Forelimb muscle (tissue), 1 donor: ENCODE measurements around the gene PTEN. TPM values are rescaled to one million over a fixed set of nuclear protein-coding genes. Genes with fewer than 3 reads are reported as not detected.

ENCODE experiments used
- DNase-seq: peaks from one replicate; pipeline ENCODE4 v3.0.0-alpha.2; 2013; ENCODE audit warnings: low read depth
- polyA plus RNA-seq: library from polyadenylated mRNA; unstranded; fragments of 120-200 nt; gene quantifications from one replicate; pipeline ENCODE4 v1.2.1, GENCODE V29; 2013; ENCODE audit not compliant: insufficient read length

PTEN gene
- polyA plus RNA-seq, 1 donor: 39.0 TPM

DNA sequence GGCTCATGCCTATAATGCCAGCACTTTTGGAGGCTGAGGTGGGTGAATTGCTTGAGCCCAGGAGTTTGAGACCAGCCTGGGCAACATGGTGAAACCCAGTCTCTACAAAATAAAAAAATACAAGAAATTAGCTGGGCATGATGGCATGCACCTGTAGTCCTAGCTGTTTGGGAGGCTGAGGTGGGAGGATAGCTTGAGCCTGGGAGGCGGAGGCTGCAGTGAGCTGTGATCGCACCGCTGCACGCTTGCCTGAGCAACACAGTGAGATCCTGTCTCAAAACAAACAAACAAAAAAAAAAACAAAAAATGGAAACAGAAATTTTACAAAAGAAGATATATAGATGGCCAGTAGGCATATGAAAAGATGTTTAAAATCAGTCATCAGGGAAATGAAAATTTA is 57.1 kb downstream of the PTEN start:
- no peak for DNase-seq

- DNase-seq: no peak
These were observed 58.7 kb downstream of the PTEN start for GRCh38 chr10:87921931-87922688.

GRCh38 chr10:87923233-87923632 is 59.8 kb downstream of the PTEN start:
- no peak for DNase-seq

DNA sequence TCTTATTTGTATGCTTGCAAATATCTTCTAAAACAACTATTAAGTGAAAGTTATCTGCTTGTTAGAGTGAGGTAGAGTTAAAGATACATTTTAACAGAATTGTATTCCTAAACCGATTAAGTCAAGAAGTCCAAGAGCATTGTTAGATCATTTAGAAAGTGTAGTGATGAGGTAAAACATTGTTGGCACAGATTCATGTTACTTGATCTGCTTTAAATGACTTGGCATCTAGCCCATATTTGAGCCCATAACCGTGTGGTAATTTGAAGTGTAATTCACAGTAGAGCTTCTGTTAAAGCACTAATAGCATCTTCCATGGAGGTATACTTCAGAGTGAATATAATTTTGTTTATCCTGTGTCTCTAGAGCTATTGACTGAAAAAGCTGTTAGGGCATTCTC is 62.1 kb downstream of the PTEN start:
- DNase-seq: no peak

GRCh38 chr10:87927091-87927490 is 63.7 kb downstream of the PTEN start:
- DNase-seq: no peak

- no peak for DNase-seq
These were observed 65.6 kb downstream of the PTEN start for GRCh38 chr10:87928996-87929395.

DNA sequence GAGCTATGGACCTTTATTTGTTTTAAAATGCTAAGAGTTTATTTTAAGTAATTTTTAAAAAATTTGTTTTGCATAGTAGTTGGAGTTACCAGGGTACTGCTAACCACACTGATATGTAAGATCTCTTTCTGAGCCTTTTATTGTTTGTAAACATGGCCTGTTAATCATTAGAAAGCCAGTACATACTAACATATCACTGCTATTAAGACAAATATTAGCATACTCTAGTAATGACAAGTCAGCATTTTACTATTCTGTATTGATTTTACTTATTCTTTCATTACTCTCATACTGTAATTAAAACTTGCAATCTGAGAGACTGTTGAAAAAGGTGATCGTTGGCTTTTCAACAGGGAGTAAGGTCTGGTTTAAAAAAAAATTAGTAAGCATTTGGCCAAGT is 66.7 kb downstream of the PTEN start:
- DNase-seq: no peak

DNA sequence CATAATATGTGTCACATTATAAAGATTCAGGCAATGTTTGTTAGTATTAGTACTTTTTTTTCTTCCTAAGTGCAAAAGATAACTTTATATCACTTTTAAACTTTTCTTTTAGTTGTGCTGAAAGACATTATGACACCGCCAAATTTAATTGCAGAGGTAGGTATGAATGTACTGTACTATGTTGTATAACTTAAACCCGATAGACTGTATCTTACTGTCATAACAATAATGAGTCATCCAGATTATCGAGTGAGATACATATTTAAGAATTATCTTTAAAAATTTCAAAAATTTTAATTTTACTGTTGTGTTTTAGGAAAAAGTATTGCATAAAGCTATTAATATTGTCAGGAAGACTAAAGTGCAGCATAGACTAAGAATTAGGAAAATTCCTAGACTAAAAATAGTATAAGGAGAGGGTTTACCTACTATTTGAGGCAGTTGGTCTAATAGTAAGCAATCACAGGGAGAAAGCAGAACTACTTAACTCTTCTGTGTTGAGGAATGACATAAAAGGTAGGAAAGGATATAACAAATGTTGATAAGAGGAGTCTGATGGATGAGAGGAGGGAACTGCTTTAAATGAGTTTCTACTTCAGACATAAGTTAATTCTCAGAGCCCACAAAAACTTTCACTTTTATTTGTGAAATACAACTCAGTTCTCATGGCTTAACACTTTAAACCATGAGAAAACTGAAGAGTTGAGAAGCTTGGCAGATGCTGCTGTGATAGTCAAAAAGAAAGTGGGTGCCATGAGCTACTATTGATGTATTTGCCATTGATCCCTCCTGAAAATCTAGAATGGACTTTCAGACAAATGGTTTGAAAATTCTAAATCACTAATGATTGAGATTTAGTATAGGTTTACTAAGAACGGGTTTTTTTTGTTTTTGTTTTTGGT is 67.8 kb downstream of the PTEN start:
- DNase-seq: no peak

GRCh38 chr10:87931836-87932230 is 68.4 kb downstream of the PTEN start:
- no peak for DNase-seq

DNA sequence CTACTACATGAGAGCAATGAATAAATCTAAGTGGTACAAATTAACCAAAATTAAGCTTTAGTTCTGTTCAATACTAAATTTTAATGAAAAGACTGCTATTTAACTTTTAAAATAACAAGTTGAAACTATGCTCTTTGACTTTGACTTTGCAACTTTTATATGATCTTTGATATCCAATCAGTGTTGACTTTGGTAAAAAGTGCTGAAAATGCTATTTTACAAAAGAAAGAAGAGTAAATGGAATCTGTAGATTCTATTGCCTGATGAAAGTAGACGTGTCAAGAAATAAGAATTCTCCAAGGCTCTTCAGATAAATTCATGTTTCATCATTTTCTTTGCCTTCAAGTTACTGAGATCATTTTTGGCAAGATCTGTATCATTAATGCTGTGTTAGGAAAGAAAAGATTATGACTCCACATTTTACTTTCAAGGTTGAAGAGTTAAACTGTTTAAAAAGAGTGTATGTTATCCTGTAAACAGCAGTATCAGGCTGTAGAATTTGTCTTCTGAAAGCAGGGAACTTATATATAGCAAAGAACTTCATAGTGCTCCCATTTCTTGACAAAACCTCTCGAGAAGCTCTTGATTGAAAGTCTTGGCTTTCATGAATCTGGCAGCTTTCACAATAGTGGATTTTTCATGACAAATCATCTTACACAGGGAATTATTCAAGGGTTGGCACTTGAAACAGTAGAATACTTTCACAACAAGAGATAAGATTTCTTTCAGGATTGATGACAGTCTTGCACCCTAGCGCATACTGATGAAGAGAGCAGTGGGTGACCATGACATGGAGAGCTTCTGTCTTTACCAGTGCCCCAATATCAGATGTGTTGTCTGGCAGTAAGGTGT is 72.1 kb downstream of the PTEN start:
- no peak for DNase-seq

- DNase-seq: no peak
These were observed 76.8 kb downstream of the PTEN start for GRCh38 chr10:87940210-87940609.

DNA sequence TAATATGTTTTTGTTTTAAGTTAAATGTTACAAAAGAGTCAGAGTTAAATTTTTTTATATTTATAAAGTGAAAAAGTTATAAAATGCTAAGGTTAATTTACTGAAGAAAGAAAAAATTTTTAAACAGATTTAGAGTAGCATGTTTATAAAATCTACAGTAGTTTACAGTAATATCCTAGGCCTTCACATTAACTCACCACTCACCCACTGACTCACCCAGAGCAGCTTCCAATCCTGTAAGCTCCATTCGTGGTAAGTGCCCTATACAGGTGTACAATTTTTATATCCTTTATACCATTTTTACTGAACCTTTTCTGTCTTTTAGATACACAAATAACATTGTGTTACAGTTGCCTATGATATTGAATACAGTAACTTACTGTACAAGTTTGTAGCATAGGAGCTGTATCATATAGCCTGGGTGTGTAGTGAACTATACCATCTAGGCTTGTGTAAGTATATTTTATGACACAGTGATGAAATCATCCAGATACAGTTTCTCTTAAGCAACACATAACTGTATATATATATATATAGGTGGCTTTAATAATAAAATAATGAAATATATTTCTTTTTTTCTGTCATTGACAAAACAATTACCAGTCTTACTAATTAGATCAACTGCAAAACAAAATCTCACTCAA is 79.6 kb downstream of the PTEN start:
- DNase-seq: no peak

DNA sequence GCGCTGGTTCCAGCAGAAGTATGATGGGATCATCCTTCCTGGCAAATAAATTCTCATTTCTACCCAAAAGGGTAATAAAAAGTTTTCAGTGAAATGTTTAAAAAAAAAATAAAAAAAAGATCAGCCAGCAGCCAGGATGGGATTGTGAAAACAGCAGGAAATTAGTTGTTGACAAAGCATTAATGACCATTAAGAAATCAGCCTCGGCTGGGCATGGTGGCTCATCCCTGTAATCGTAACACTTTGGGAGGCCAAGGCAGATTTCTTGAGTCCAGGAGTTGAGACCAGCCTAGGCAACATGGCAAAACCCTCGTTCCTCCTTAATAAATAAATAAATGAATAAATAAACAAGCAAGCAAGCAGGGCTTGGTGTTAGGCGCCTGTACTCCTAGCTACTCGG is 82.6 kb downstream of the PTEN start:
- no peak for DNase-seq

DNA sequence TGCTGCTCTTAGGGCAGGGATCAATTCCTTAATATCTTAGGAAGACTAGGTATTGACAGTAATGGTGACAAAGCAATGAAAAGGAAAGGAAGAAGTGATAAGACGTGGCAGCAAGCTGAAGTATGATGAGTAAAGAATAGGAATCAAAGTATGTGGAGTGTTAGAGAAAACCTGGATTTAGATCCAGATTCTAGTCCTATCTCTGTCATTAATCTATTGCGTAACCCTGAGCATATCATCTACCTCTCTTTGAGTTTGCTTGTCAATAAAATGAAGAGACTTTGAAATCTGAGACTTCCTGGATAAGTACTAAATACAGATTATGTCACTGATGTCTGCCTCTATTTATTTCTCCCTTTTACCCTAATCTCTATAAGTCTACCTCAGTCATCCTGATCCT is 89.2 kb downstream of the PTEN start:
- no peak for DNase-seq

GRCh38 chr10:87956055-87956454 is 92.6 kb downstream of the PTEN start:
- DNase-seq: no peak

DNA sequence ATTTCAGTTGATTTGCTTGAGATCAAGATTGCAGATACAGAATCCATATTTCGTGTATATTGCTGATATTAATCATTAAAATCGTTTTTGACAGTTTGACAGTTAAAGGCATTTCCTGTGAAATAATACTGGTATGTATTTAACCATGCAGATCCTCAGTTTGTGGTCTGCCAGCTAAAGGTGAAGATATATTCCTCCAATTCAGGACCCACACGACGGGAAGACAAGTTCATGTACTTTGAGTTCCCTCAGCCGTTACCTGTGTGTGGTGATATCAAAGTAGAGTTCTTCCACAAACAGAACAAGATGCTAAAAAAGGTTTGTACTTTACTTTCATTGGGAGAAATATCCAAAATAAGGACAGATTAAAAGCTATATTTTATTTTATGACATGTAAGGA is 94.3 kb downstream of the PTEN start:
- no peak for DNase-seq

GRCh38 chr10:87960230-87960629 is 96.8 kb downstream of the PTEN start:
- DNase-seq: no peak

DNA sequence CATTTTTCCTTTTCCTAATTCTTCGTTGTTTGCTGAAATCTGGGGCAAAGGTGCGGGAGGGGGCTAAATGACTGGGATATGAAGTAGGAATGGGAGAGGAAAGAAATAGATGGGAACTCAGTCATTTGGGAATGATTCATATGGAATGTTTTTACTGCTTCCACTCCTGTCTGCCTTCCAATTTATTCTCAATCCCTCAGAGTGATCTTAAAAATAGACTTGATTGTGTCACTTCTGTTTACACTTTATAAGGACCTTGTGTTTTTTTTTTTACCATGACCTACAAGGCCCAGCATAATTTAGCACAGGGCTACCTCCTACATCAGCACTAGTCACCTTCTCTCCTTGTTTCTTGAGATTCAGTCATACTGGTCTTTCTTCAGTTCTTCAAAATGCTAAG is 97.9 kb downstream of the PTEN start:
- DNase-seq: no peak

DNA sequence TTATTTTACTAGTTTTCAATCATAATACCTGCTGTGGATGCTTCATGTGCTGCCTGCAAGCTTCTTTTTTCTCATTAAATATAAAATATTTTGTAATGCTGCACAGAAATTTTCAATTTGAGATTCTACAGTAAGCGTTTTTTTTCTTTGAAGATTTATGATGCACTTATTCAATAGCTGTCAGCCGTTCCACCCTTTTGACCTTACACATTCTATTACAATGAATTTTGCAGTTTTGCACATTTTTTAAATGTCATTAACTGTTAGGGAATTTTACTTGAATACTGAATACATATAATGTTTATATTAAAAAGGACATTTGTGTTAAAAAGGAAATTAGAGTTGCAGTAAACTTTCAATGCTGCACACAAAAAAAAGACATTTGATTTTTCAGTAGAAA is 103.0 kb downstream of the PTEN start:
- no peak for DNase-seq

GRCh38 chr10:87973635-87974034 is 110.2 kb downstream of the PTEN start:
- DNase-seq: no peak

DNA sequence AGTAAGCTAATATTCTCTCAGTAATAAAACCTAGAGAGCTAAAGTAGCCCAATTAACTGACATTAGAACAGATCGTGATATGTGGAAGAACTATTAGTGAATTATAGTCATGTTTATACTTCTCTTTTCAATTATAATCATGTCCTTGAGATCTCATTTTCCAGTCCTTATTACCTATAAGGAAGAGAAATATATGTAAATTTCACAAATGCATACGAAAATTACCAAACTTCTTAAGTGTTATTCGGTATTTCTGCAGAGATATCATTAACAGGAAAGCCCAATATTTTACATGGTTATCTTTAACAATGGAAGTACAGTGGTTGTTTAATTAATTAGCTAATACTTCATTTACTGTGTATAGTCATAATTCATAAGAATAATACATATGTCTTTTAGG is 110.7 kb downstream of the PTEN start:
- no peak for DNase-seq

DNA sequence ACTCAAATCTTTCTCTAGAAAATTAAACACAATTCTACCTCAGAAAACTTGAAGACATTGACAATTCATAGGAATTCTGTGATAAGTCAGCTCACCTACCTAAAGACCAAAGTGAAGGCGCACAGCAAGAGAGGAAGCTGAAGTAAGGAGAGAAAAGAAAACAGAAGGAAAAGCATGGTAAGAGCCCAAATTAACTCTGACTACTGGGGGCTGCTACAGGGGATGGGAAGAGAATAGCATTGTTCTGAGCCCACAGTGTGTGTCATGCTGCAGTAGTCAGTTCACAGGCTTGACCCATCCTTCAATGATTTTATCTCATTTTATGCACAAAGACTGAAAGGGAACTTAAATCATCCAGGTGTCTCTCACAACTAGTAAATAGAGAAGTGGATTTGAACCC is 111.3 kb downstream of the PTEN start:
- no peak for DNase-seq
